HEK293 (cell line): ENCODE data around the gene MTA3.

ENCODE experiments used
- FEZF1 ChIP-seq: fragments of 450-650 bp; formaldehyde crosslinking; IDR thresholded peaks from 2 replicates; pipeline ENCODE4 v1.5.1; 2016; ENCODE audit warnings: missing biosample characterization, missing genetic modification characterization
- ZNF658 ChIP-seq: fragments of 450-650 bp; formaldehyde crosslinking; IDR thresholded peaks from 2 replicates; pipeline ENCODE4; 2016; ENCODE audit warnings: missing biosample characterization, missing genetic modification characterization

- TF ChIP-seq FEZF1 (tag by site-specific recombination), result no peak
- no peak for TF ChIP-seq ZNF658 (tag by site-specific recombination)
Measured at GRCh38 chr2:42568401-42569115, at the start of gene MTA3.
